ENCODE measurements around the gene GAL. TPM values are rescaled to one million over a fixed set of nuclear protein-coding genes. Genes with fewer than 3 reads are reported as not detected.

The GAL gene
- total RNA-seq, 5 donors from 2014 or later (not counting 1 experiment from before 2014, with no cell fraction given): 0.35 TPM; not detected in 4

DNA sequence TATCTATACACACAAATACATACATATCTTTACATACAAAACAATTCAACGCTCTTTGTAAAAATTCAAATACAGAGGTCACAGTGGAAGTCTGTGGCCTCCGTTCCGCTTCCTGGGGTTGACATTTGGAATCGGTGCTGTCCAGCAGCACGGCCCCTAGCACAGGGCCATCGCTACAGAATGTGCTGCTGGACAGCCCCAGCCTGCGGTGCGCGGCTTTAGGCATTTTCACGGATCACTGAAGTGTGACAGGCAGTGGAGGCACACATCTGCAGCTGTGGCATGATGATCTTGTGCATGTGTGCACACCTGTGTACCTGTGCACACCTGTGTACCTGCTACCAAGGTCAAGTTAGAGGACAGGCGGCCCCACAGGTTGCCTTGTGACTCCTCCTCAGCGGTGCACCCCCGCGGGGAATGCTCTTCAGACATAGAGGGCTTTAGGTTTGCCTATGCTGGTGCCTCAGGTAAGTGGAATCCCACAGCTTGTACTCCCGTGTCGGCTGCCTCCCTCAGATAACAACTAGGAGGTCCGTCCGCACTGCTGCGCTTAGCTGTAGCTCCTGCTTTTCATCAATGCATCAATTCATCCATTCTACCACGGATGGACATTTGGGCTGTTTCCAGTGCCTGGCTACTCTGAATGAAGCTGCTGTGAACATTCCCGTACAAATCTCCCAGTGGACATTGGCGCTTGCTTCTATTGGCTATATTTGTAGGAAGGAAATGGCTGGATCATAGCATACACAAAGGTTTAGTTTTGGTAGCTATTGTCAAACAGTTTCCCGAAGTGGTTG is 29.9 kb downstream of the GAL start:
- H3K9me3 Mint-ChIP-seq: peaks cover 0 to 4% (median 2%) of the 10 kb centered on the region in 3 donors
- DNase-seq (no peak), ATAC-seq (replicated peaks in 1 of 4) (no peak)
- H3K4me1 Mint-ChIP-seq: no peaks in the 10 kb centered on the region
- Histone ChIP-seq H3K4me3 (ENCODE audit: control insufficient read depth in 1 of 2, extremely low read depth in 1 of 2, low read length in 1 of 2) (no peak overlapping the region), H3K27me3 (replicated peaks in 1 of 2; ENCODE audit: control insufficient read depth in 2 of 2, extremely low read depth in 1 of 2, insufficient read depth in 2 of 2, low read length in 1 of 2) (peaks cover 0 to 2% of the 10 kb centered on the region in 2 experiments), H3K4me1 (ENCODE audit: control insufficient read depth in 1 of 2, extremely low read depth in 1 of 2, insufficient read depth in 2 of 2, low read length in 2 of 2) (no peaks in the 10 kb centered on the region), H3K9me3 (no peaks in the 10 kb centered on the region), H3K36me3 (ENCODE audit: control insufficient read depth in 2 of 2, extremely low read depth in 1 of 2, insufficient read depth in 1 of 2, low read length in 1 of 2) (no peaks in the 10 kb centered on the region), H3K27ac (ENCODE audit: low read length) (no peak overlapping the region)
- no peak overlapping the region for H3K4me3 Mint-ChIP-seq
- ChIA-PET POLR2A (no interaction called here), CTCF (no interaction called here)
- WGBS (ENCODE audit: insufficient coverage): 93% methylated on average over 19 of the region's 23 CpGs
- H3K27me3 Mint-ChIP-seq: peaks cover 0 to 4% of the 10 kb centered on the region in 2 donors
- no peak overlapping the region for H3K27ac Mint-ChIP-seq
- peaks cover 12% of the 10 kb centered on the region for H3K36me3 Mint-ChIP-seq

DNA sequence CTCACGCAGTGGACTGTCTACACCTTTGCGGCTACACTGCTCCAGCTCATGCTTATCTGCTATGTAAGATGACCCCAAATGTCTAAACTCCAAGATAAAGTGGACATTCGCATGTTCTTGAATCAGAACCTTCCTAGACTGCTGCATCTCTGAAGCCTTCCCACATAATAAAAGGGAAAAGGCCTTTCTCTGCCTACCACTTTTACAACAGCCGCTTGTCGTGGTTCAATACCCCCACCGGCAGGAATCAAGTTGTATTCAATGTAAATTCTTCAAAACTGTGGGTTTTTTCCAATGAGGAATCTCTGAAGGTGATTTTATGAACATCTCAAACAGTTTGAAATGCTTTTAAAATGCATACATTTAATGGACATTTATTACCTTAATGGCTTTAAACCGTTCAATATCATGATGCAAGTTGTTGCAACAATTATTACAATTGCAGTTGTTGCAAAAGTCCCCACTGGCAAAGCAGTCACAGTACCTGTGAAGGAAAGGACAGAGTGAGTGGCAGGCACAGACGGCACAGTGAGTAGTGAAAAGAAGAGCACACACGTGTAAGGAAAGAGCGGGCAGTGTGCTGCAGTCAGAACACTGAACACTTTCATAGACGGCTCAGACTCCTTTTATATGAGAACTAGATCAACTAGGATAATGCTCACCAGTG is 31.2 kb downstream of the GAL start:
- Histone ChIP-seq H3K9me3 (no peaks in the 10 kb centered on the region), H3K27ac (ENCODE audit: low read length) (no peak overlapping the region), H3K4me1 (ENCODE audit: control insufficient read depth in 1 of 2, extremely low read depth in 1 of 2, insufficient read depth in 2 of 2, low read length in 2 of 2) (no peaks in the 10 kb centered on the region), H3K36me3 (ENCODE audit: control insufficient read depth in 2 of 2, extremely low read depth in 1 of 2, insufficient read depth in 1 of 2, low read length in 1 of 2) (no peaks in the 10 kb centered on the region), H3K27me3 (replicated peaks in 1 of 2; ENCODE audit: control insufficient read depth in 2 of 2, extremely low read depth in 1 of 2, insufficient read depth in 2 of 2, low read length in 1 of 2) (peaks cover 0 to 2% of the 10 kb centered on the region in 2 experiments), H3K4me3 (ENCODE audit: control insufficient read depth in 1 of 2, extremely low read depth in 1 of 2, low read length in 1 of 2) (no peak overlapping the region)
- ChIA-PET POLR2A (no interaction called here), CTCF (no interaction called here)
- WGBS (ENCODE audit: insufficient coverage): 100% methylated on average over 4 of the region's 11 CpGs
- Mint-ChIP-seq H3K27ac (no peak overlapping the region), H3K9me3 (peaks cover 5 to 16% (median 13%) of the 10 kb centered on the region in 3 donors), H3K4me1 (no peaks in the 10 kb centered on the region), H3K4me3 (no peak overlapping the region), H3K36me3 (peaks cover 25% of the 10 kb centered on the region), H3K27me3 (peaks cover 0 to 4% of the 10 kb centered on the region in 2 donors)
- no peak for ATAC-seq (replicated peaks in 1 of 4)
- no peak for DNase-seq

DNA sequence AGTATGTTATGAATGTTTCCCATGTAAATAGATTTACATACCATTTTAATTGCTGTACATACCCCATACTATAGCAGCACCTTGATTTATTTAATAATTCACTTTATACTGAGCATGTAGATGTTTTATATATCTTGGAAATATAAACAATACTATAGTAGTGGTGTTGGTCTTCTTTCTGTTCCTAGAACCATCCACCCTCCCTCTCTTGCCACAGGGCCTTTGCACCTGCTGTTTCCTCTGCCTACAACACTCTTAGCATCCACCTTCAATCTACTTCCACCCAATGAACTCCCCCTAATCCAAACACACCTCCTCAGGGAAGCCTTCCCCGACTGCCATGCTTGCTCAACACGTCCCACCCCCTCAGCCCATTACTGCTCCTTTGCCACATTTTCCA is 36.7 kb downstream of the GAL start:
- 40% methylated on average over 1 of the region's 2 CpGs for WGBS (ENCODE audit: insufficient coverage)
- H3K36me3 ChIP-seq (ENCODE audit: control insufficient read depth in 2 of 2, extremely low read depth in 1 of 2, insufficient read depth in 1 of 2, low read length in 1 of 2): no peaks in the 10 kb centered on the region
- no peaks in the 10 kb centered on the region for H3K9me3 ChIP-seq
- H3K4me1 ChIP-seq (ENCODE audit: control insufficient read depth in 1 of 2, extremely low read depth in 1 of 2, insufficient read depth in 2 of 2, low read length in 2 of 2): no peaks in the 10 kb centered on the region
- peaks cover 35% of the 10 kb centered on the region for H3K36me3 Mint-ChIP-seq
- H3K27me3 Mint-ChIP-seq: peaks cover 0 to 9% of the 10 kb centered on the region in 2 donors
- DNase-seq: no peak
- H3K9me3 Mint-ChIP-seq: peaks cover 9 to 16% (median 15%) of the 10 kb centered on the region in 3 donors
- H3K4me3 ChIP-seq (ENCODE audit: control insufficient read depth in 1 of 2, extremely low read depth in 1 of 2, low read length in 1 of 2): no peak overlapping the region
- ChIA-PET POLR2A (no interaction called here), CTCF (no interaction called here)
- no peak for ATAC-seq (replicated peaks in 1 of 4)
- H3K4me3 Mint-ChIP-seq: no peak overlapping the region
- peaks cover 0 to 2% of the 10 kb centered on the region in 2 experiments for H3K27me3 ChIP-seq (replicated peaks in 1 of 2; ENCODE audit: control insufficient read depth in 2 of 2, extremely low read depth in 1 of 2, insufficient read depth in 2 of 2, low read length in 1 of 2)
- H3K4me1 Mint-ChIP-seq: no peaks in the 10 kb centered on the region
- no peak overlapping the region for H3K27ac Mint-ChIP-seq
- H3K27ac ChIP-seq (ENCODE audit: low read length): no peak overlapping the region

DNA sequence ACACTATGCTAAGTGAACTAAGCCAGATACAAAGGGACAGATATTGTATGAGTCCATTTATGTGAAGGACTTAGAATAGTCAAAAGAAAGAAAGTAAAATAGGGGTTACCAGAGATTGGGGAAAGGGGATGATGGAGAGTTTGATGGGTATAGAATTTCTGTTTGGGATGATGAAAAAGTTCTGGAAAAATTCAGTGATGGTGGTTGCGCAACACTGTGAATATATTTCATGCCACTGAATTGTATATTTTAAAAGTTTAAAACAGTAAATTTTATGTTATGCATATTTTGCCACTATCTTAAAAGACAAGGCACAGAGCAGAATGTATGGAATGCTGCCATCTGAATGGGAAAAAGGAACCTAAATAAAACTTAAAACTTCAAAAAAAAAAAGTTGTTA is 37.8 kb downstream of the GAL start:
- no peaks in the 10 kb centered on the region for H3K4me1 ChIP-seq (ENCODE audit: control insufficient read depth in 1 of 2, extremely low read depth in 1 of 2, insufficient read depth in 2 of 2, low read length in 2 of 2)
- Mint-ChIP-seq H3K27me3 (peaks cover 0 to 9% of the 10 kb centered on the region in 2 donors), H3K36me3 (peaks cover 35% of the 10 kb centered on the region), H3K9me3 (peaks cover 9 to 16% (median 15%) of the 10 kb centered on the region in 3 donors), H3K4me3 (no peak overlapping the region), H3K27ac (no peak overlapping the region), H3K4me1 (no peaks in the 10 kb centered on the region)
- ChIA-PET POLR2A (no interaction called here), CTCF (interaction anchor here in 1 of 2 donors (0.7 kb wide), 1 partner anchor 451 kb away, joined by 4 read pairs; no protein-coding TSS in a partner anchor)
- H3K36me3 ChIP-seq (ENCODE audit: control insufficient read depth in 2 of 2, extremely low read depth in 1 of 2, insufficient read depth in 1 of 2, low read length in 1 of 2): no peaks in the 10 kb centered on the region
- no peak overlapping the region for H3K4me3 ChIP-seq (ENCODE audit: control insufficient read depth in 1 of 2, extremely low read depth in 1 of 2, low read length in 1 of 2)
- H3K27ac ChIP-seq (ENCODE audit: low read length): no peak overlapping the region
- H3K9me3 ChIP-seq: no peaks in the 10 kb centered on the region
- DNase-seq (no peak), ATAC-seq (replicated peaks in 1 of 4) (no peak)
- no CpG with 5 or more reads among the region's 1 CpG for WGBS (ENCODE audit: insufficient coverage)
- H3K27me3 ChIP-seq (replicated peaks in 1 of 2; ENCODE audit: control insufficient read depth in 2 of 2, extremely low read depth in 1 of 2, insufficient read depth in 2 of 2, low read length in 1 of 2): peaks cover 0 to 2% of the 10 kb centered on the region in 2 experiments

DNA sequence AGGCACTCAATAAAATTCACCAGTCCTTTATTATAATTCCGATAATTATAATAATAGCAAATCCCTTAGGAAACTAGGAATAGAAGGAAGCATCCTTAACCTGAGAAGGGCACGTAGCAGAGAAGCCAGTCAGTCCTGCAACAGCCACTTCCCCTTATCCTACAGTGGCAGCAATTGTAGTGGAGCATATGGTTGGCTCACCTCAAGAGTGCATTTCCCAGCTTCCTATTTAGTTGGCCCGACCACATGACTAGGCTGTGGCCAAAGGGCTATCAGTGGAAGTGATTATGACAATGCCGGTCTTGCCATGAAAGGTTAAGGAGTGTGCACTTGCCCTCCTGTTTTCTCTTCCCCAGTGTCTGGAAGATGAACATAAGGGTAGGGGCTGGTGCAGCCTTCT is 39.9 kb downstream of the GAL start:
- H3K9me3 ChIP-seq: no peaks in the 10 kb centered on the region
- ATAC-seq (replicated peaks in 1 of 4) (no peak), DNase-seq (no peak)
- Mint-ChIP-seq H3K4me1 (no peaks in the 10 kb centered on the region), H3K36me3 (peaks cover 22% of the 10 kb centered on the region), H3K27me3 (peaks cover 0 to 5% of the 10 kb centered on the region in 2 donors), H3K27ac (no peak overlapping the region), H3K9me3 (peaks cover 9 to 13% (median 12%) of the 10 kb centered on the region in 3 donors), H3K4me3 (no peak overlapping the region)
- ChIA-PET POLR2A (no interaction called here), CTCF (no interaction called here)
- H3K27ac ChIP-seq (ENCODE audit: low read length): no peak overlapping the region
- no peaks in the 10 kb centered on the region for H3K4me1 ChIP-seq (ENCODE audit: control insufficient read depth in 1 of 2, extremely low read depth in 1 of 2, insufficient read depth in 2 of 2, low read length in 2 of 2)
- no peak overlapping the region for H3K4me3 ChIP-seq (ENCODE audit: control insufficient read depth in 1 of 2, extremely low read depth in 1 of 2, low read length in 1 of 2)
- no peaks in the 10 kb centered on the region for H3K36me3 ChIP-seq (ENCODE audit: control insufficient read depth in 2 of 2, extremely low read depth in 1 of 2, insufficient read depth in 1 of 2, low read length in 1 of 2)
- WGBS (ENCODE audit: insufficient coverage): 42% methylated on average over 2 of the region's 4 CpGs
- no peaks in the 10 kb centered on the region for H3K27me3 ChIP-seq (replicated peaks in 1 of 2; ENCODE audit: control insufficient read depth in 2 of 2, extremely low read depth in 1 of 2, insufficient read depth in 2 of 2, low read length in 1 of 2)

DNA sequence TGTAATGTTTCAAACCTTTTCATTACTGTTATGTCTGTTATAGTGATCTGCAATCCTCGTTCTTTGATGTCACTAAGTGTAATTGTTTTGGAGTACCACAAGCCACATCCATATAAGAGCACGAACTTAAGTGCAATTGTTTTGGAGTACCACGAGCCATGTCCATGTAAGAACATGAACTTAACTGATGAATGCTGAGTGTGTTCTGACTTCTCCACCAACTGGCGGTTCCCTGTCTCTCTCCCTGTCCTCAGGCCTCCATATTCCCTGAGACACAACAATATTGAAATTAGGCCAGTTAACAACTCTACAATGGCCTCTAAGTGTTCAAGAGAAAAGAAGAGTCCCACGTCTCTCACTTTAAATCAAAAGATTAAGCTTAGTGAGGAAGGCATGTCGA is 43.4 kb downstream of the GAL start:
- Histone ChIP-seq H3K9me3 (no peaks in the 10 kb centered on the region), H3K36me3 (ENCODE audit: control insufficient read depth in 2 of 2, extremely low read depth in 1 of 2, insufficient read depth in 1 of 2, low read length in 1 of 2) (no peaks in the 10 kb centered on the region), H3K4me1 (ENCODE audit: control insufficient read depth in 1 of 2, extremely low read depth in 1 of 2, insufficient read depth in 2 of 2, low read length in 2 of 2) (no peaks in the 10 kb centered on the region), H3K4me3 (ENCODE audit: control insufficient read depth in 1 of 2, extremely low read depth in 1 of 2, low read length in 1 of 2) (no peak overlapping the region), H3K27me3 (replicated peaks in 1 of 2; ENCODE audit: control insufficient read depth in 2 of 2, extremely low read depth in 1 of 2, insufficient read depth in 2 of 2, low read length in 1 of 2) (no peaks in the 10 kb centered on the region), H3K27ac (ENCODE audit: low read length) (no peak overlapping the region)
- no peaks in the 10 kb centered on the region for H3K27me3 Mint-ChIP-seq
- H3K4me1 Mint-ChIP-seq: no peaks in the 10 kb centered on the region
- H3K4me3 Mint-ChIP-seq: no peak overlapping the region
- DNase-seq: no peak
- no peak for ATAC-seq (replicated peaks in 1 of 4)
- ChIA-PET POLR2A (no interaction called here), CTCF (no interaction called here)
- H3K9me3 Mint-ChIP-seq: no peaks in the 10 kb centered on the region
- H3K36me3 Mint-ChIP-seq: peaks cover 5% of the 10 kb centered on the region
- no peak overlapping the region for H3K27ac Mint-ChIP-seq
- WGBS (ENCODE audit: insufficient coverage): no CpG with 5 or more reads among the region's 6 CpGs

Data from T-cell (primary cell).